Endothelial cell of umbilical vein (primary cell): ENCODE measurements around the gene DHRS7B. TPM values are rescaled to one million over a fixed set of nuclear protein-coding genes. Genes with fewer than 3 reads are reported as not detected.

Source experiments
- BruUV-seq: library from RNA; stranded (reverse); fragments of 400-500 nt; replicated peaks from 2 replicates; lab custom pipeline; 2021; lab: Mats Ljungman, UMichigan
- CTCF ChIA-PET: fragments of 300-600, 350-600 bp; sonication (Branson Sonifier 250); formaldehyde crosslinking; loops from one replicate; lab custom pipeline; 2021; ENCODE audit warnings: antibody characterized with exemption, inconsistent platforms; lab: Charles Lee
- POLR2A ChIA-PET: fragments of 300-600, 350-600 bp; sonication (Branson Sonifier 250); formaldehyde crosslinking; loops from one replicate; lab custom pipeline; 2021; ENCODE audit warnings: antibody characterized with exemption, inconsistent platforms; lab: Charles Lee
- DNase-seq: peaks from one replicate; pipeline ENCODE4 v3.0.0-alpha.2; 2011; ENCODE audit warnings: low read depth, low spot score
- FAIRE-seq: peaks from 2 replicates; lab custom pipeline; 2011; peaks lifted over from hg19 to GRCh38; lab: Jason Lieb, UNC
- H2AFZ ChIP-seq: 2 replicates; pipeline ENCODE4 v1.6.0; 2012; ENCODE audit warnings: low read depth, low read length, control low read depth, inconsistent platforms
- H3K27ac ChIP-seq: 2 replicates; pipeline ENCODE4 v1.5.1; 2011; ENCODE audit warnings: low read depth, mild to moderate bottlenecking, control low read depth, low read length, moderate library complexity; ENCODE audit not compliant: insufficient read depth
- H3K27me3 ChIP-seq, 2 experiments: 2 replicates each; pipeline versions ENCODE4 v1.6.0 to v1.6.1; 2011; ENCODE audit warnings: low read length in 2 of 2, mixed read lengths in 1 of 2; ENCODE audit not compliant: control insufficient read depth in 2 of 2, insufficient read depth in 2 of 2
- H3K36me3 ChIP-seq, 2 experiments: 2 replicates in 1 of 2; 3 replicates in 1 of 2; pipeline ENCODE4 v1.5.1; 2011; ENCODE audit warnings: low read length in 2 of 2, mild to moderate bottlenecking in 1 of 2, moderate library complexity in 1 of 2; ENCODE audit not compliant: control insufficient read depth in 2 of 2, insufficient read depth in 2 of 2; ENCODE audit errors: extremely low read depth in 1 of 2
- H3K4me1 ChIP-seq: 3 replicates; pipeline ENCODE4 v1.5.1; 2011; ENCODE audit warnings: mild to moderate bottlenecking, low read length; ENCODE audit not compliant: control insufficient read depth, insufficient read depth; ENCODE audit errors: extremely low read depth
- H3K4me2 ChIP-seq: 2 replicates; pipeline ENCODE4 v1.6.1; 2011; ENCODE audit warnings: low read length, control low read depth, mixed read lengths; ENCODE audit not compliant: insufficient read depth
- H3K4me3 ChIP-seq, 3 experiments: fragments of 200-600 bp in 1 of 3; sonication (generic), shearing (Covaris generic) in 1 of 3; replicated peaks in 1 of 3; 2 replicates each; pipeline ENCODE4 v1.5.1; 2011 to 2016; ENCODE audit warnings: control low read depth in 3 of 3, low read length in 3 of 3, mild to moderate bottlenecking in 2 of 3, inconsistent platforms in 1 of 3, low read depth in 1 of 3, moderate library complexity in 1 of 3; ENCODE audit not compliant: insufficient read depth in 1 of 3
- H3K79me2 ChIP-seq: 2 replicates; pipeline ENCODE4 v1.6.0; 2012; ENCODE audit warnings: low read length, inconsistent platforms; ENCODE audit not compliant: control insufficient read depth, insufficient read depth
- H3K9ac ChIP-seq: replicated peaks from 2 replicates; pipeline ENCODE3; 2011; ENCODE audit warnings: low read length, control low read depth; ENCODE audit not compliant: insufficient read depth; ENCODE audit errors: extremely low read depth
- H3K9me1 ChIP-seq: replicated peaks from 3 replicates; pipeline ENCODE4 v1.6.0; 2011; ENCODE audit warnings: mild to moderate bottlenecking, low read length; ENCODE audit not compliant: control insufficient read depth, insufficient read depth; ENCODE audit errors: extremely low read depth
- H3K9me3 ChIP-seq: replicated peaks from 2 replicates; pipeline ENCODE4 v1.5.1; 2012; ENCODE audit warnings: low read length, inconsistent platforms; ENCODE audit not compliant: control insufficient read depth, insufficient read depth
- H4K20me1 ChIP-seq: replicated peaks from 2 replicates; pipeline ENCODE3; 2011; ENCODE audit warnings: mild to moderate bottlenecking, low read length; ENCODE audit not compliant: control insufficient read depth, insufficient read depth; ENCODE audit errors: extremely low read depth
- EZH2 ChIP-seq: IDR thresholded peaks from 2 replicates; pipeline ENCODE4 v1.6.1; 2012; ENCODE audit warnings: borderline replicate concordance, low read depth, mild to moderate bottlenecking, moderate library complexity, low read length, inconsistent platforms; ENCODE audit not compliant: severe bottlenecking
- FOS ChIP-seq: IDR thresholded peaks from 2 replicates; pipeline ENCODE4 v1.6.1; 2011; ENCODE audit warnings: mild to moderate bottlenecking, low read length, moderate library complexity, borderline replicate concordance; ENCODE audit not compliant: insufficient read depth
- GATA2 ChIP-seq: IDR thresholded peaks from 2 replicates; pipeline ENCODE4 v1.7.0; 2011; ENCODE audit warnings: low read depth, mild to moderate bottlenecking, moderate library complexity, mixed read lengths, low read length; ENCODE audit not compliant: insufficient read length, insufficient read depth
- JUN ChIP-seq: IDR thresholded peaks from 2 replicates; pipeline ENCODE4 v1.6.1; 2011; ENCODE audit warnings: borderline replicate concordance, low read depth; ENCODE audit not compliant: insufficient read length, insufficient read depth
- MYC ChIP-seq: IDR thresholded peaks from one replicate; pipeline ENCODE4 v1.6.1; 2011; ENCODE audit warnings: mild to moderate bottlenecking, low read depth, low read length
- POLR2A ChIP-seq: IDR thresholded peaks from 2 replicates; pipeline ENCODE4 v1.6.1; 2012; ENCODE audit warnings: low read depth, mild to moderate bottlenecking, control low read depth, low read length
- POLR2AphosphoS5 ChIP-seq: IDR thresholded peaks from 2 replicates; pipeline ENCODE4 v1.6.1; 2012; ENCODE audit warnings: low read depth, mild to moderate bottlenecking, control low read depth, low read length, moderate library complexity; ENCODE audit not compliant: insufficient read depth
- dilution Hi-C: fragments of 300-500 bp; cut with MboI; formaldehyde crosslinking; loops from one replicate; pipeline ENCODE4 v1.15.0; 2019; ENCODE audit warnings: low sequenced_read_pairs; ENCODE audit not compliant: extremely low pct_ligation_motif_present
- intact Hi-C: fragments of 100-400 bp; cut with micrococcal nuclease; formaldehyde crosslinking; loops from one replicate; pipeline ENCODE4 v1.10.0; 2022
- polyA plus RNA-seq, 4 experiments: library from polyadenylated mRNA; depleted of rRNA in 3 of 4; stranded (reverse) in 3 of 4; unstranded in 1 of 4; fragments of >200 nt; gene quantifications; 2 replicates each; pipeline versions ENCODE4 v1.2.1 to v1.2.3, GENCODE V29; 2011 to 2012; ENCODE audit warnings: missing spikeins in 1 of 4
- total RNA-seq: library from RNA; stranded (reverse); gene quantifications from 2 replicates; pipeline ENCODE4 v1.2.3, GENCODE V29; 2021
- TF ChIP-seq, protein P1 (sequence below): IDR thresholded peaks from 2 replicates; pipeline ENCODE4 v1.6.1; 2011; ENCODE audit not compliant: insufficient read depth, insufficient read length
- TF ChIP-seq, protein P2 (sequence below), 2 donors: IDR thresholded peaks; 1 replicate in 1 of 2; 2 replicates in 1 of 2; pipeline ENCODE4 v1.5.1; 2011; ENCODE audit warnings: low read length in 2 of 2, mild to moderate bottlenecking in 2 of 2, moderate library complexity in 2 of 2, control low read depth in 1 of 2, inconsistent platforms in 1 of 2, low read depth in 1 of 2; ENCODE audit not compliant: insufficient read depth in 1 of 2; ENCODE audit errors: extremely low read depth in 1 of 2

Gene DHRS7B
- total and polyA plus RNA-seq, 2 donors (not counting 3 experiments of a cell fraction or from before 2014, with no cell fraction given), result 14.0 to 28.1 TPM

DNA sequence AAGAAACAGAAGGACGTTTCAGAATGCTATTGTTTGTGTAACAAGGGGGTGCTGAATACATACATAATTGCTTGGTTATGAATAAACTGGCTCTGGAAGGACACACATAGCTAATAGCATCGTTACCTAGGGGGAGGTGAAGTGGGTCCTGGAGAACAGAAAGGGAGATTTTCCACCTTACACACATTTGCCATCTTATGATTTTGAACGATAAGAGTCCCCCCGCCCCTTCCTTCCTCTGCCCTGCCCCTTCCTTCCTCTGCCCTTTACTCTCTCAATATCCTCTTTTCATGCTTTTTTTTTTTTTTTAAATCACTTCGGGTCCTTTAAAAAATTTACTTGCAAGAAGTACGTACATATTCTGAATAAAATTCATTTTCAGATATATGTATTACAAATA is 902 bp upstream of the DHRS7B start:
- FAIRE-seq, result peak; percentile 4
- DNase-seq, result peak; percentile 18
- dilution Hi-C loops, result no loop called here
- Histone ChIP-seq H2AFZ (no peak overlapping the region), H3K79me2 (peaks cover 2% of the 10 kb centered on the region), H3K4me3 (no peak overlapping the region), H3K4me2 (peak overlapping the region; percentile 90), H3K36me3 (no peaks in the 10 kb centered on the region), H3K4me1 (peaks cover 20% of the 10 kb centered on the region), H3K9me1 (no peaks in the 10 kb centered on the region), H3K9ac (no peak overlapping the region), H3K27ac (no peak overlapping the region), H3K27me3 (peaks cover 0 to 2% of the 10 kb centered on the region in 2 experiments), H3K9me3 (no peaks in the 10 kb centered on the region), H4K20me1 (no peaks in the 10 kb centered on the region)
- peak; percentile 75 for TF ChIP-seq GATA2
- TF ChIP-seq, protein P1, sequence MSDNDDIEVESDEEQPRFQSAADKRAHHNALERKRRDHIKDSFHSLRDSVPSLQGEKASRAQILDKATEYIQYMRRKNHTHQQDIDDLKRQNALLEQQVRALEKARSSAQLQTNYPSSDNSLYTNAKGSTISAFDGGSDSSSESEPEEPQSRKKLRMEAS, result no peak
- TF ChIP-seq POLR2AphosphoS5, result no peak
- no peak for TF ChIP-seq FOS
- TF ChIP-seq EZH2, result no peak
- TF ChIP-seq MYC, result no peak
- ChIA-PET POLR2A (no interaction called here), CTCF (interaction anchor here (0.6 to 1.4 kb wide), 4 partner anchors 154 to 387 kb away, joined by 3 to 6 read pairs (median 5); no protein-coding TSS in a partner anchor)
- intact Hi-C loops, result loop anchor here (1.0 to 5.0 kb wide), 6 partner anchors 61 to 331 kb away; partner anchors contain the start of genes MAP2K3, TMEM11 and USP22
- no TSS peak for BruUV-seq

DNA sequence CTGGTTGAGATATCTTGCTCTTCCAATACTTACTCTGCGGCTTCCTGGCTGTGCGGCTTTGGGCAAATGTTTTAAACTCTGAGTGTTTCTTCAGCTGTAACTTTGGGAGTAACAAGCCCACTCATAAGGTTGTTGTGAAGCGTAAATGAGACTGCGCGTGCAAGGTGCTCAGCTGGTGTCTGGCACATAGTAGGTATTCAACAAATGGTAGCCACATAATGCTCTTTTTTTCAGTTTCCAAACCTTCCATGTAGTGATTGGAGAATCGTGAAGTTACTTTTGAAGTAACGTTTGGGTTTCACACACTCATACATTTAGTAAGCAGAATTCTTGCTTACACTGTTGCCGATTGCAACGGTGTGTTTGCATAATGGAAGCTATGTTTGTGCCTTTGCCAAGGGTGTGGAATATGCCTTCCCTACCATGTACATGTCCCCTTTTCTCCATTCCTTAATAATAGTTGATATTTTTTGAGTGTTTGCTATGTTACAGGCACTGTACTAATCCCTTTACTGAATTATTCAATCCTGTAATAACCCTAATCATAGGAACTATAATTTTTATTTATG is 829 bp downstream of the DHRS7B start:
- H3K4me1 ChIP-seq, result peaks cover 20% of the 10 kb centered on the region
- H3K79me2 ChIP-seq, result peaks cover 2% of the 10 kb centered on the region
- intact Hi-C loops (loop anchor here (2.0 to 5.0 kb wide), 4 partner anchors 59 to 330 kb away; partner anchors contain the start of gene MAP2K3), dilution Hi-C loops (no loop called here)
- TF ChIP-seq MYC, result no peak
- no peak for TF ChIP-seq JUN
- TF ChIP-seq GATA2, result no peak
- no peak for TF ChIP-seq POLR2AphosphoS5
- no peak for TF ChIP-seq FOS
- no peak for TF ChIP-seq EZH2
- no peak for TF ChIP-seq POLR2A
- TF ChIP-seq, protein P2, sequence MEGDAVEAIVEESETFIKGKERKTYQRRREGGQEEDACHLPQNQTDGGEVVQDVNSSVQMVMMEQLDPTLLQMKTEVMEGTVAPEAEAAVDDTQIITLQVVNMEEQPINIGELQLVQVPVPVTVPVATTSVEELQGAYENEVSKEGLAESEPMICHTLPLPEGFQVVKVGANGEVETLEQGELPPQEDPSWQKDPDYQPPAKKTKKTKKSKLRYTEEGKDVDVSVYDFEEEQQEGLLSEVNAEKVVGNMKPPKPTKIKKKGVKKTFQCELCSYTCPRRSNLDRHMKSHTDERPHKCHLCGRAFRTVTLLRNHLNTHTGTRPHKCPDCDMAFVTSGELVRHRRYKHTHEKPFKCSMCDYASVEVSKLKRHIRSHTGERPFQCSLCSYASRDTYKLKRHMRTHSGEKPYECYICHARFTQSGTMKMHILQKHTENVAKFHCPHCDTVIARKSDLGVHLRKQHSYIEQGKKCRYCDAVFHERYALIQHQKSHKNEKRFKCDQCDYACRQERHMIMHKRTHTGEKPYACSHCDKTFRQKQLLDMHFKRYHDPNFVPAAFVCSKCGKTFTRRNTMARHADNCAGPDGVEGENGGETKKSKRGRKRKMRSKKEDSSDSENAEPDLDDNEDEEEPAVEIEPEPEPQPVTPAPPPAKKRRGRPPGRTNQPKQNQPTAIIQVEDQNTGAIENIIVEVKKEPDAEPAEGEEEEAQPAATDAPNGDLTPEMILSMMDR (IDR thresholded peaks at IDR 0.05; ENCODE audit: extremely low read depth in 1 of 2, insufficient read depth in 1 of 2, low read depth in 1 of 2, low read length in 2 of 2), result no peak
- TF ChIP-seq, protein P1, result no peak
- H3K36me3 ChIP-seq, result no peaks in the 10 kb centered on the region
- H3K27ac ChIP-seq, result peak overlapping the region; percentile 73
- FAIRE-seq (no peak), DNase-seq (no peak)
- H3K4me3 ChIP-seq, result peak overlapping the region; percentile 47 to 84 (median 67)
- H4K20me1 ChIP-seq, result no peaks in the 10 kb centered on the region
- H3K4me2 ChIP-seq, result peak overlapping the region; percentile 90
- ChIA-PET POLR2A (no interaction called here), CTCF (interaction anchor here (0.8 to 5.7 kb wide), 7 partner anchors 8 to 386 kb away, joined by 3 to 71 read pairs (median 30); partner anchors contain the start of gene TMEM11)
- peaks cover 0 to 2% of the 10 kb centered on the region in 2 experiments for H3K27me3 ChIP-seq
- H3K9me3 ChIP-seq, result no peaks in the 10 kb centered on the region
- peak overlapping the region; percentile 53 for H3K9ac ChIP-seq
- no TSS peak for BruUV-seq
- H3K9me1 ChIP-seq, result no peaks in the 10 kb centered on the region
- peak overlapping the region; percentile 80 for H2AFZ ChIP-seq
